GM12801 (cell line): ENCODE measurements around the gene RAB25.

Experiments used
- CTCF ChIP-seq: IDR thresholded peaks from one replicate; pipeline ENCODE4 v1.5.1; 2011; ENCODE audit warnings: control low read depth; ENCODE audit not compliant: insufficient read length; ENCODE audit errors: extremely low read depth

RAB25 gene

GRCh38 chr1:156091610-156092009 is 30.6 kb downstream of the RAB25 start:
- TF ChIP-seq CTCF: no peak

GRCh38 chr1:156095906-156096508 is 35.0 kb downstream of the RAB25 start:
- TF ChIP-seq CTCF: no peak

- peak; percentile 51 for TF ChIP-seq CTCF
These were observed 35.9 kb downstream of the RAB25 start for GRCh38 chr1:156096640-156097391.

GRCh38 chr1:156097499-156098178 is 36.7 kb downstream of the RAB25 start:
- no peak for TF ChIP-seq CTCF

- TF ChIP-seq CTCF: no peak
These were observed 37.8 kb downstream of the RAB25 start for GRCh38 chr1:156098784-156099183.

GRCh38 chr1:156099282-156099681 is 38.3 kb downstream of the RAB25 start:
- TF ChIP-seq CTCF: no peak

GRCh38 chr1:156100205-156100995 is 39.4 kb downstream of the RAB25 start:
- TF ChIP-seq CTCF: no peak
